HepG2 (cell line): ENCODE results near the gene SNX13. TPM values are rescaled to one million over a fixed set of nuclear protein-coding genes. Genes with fewer than 3 reads are reported as not detected.

Experiments
- ATAC-seq: fragments of 200-7000 bp; cut with Tn5 transposase; 3 replicates; pipeline ENCODE4 v1.9.1; 2020; ENCODE audit warnings: mild to moderate bottlenecking, moderate library complexity
- BruUV-seq: library from RNA; stranded (reverse); fragments of 400-500 nt; replicated peaks from 2 replicates; lab custom pipeline; 2021; lab: Mats Ljungman, UMichigan
- CTCF ChIA-PET: fragments of 300-600 bp; formaldehyde crosslinking; extraction: SDS; loops from one replicate; lab custom pipeline; 2021; ENCODE audit warnings: low total read pairs, inconsistent platforms, low intra/inter-chr PET ratio; lab: Yijun Ruan, JAX
- POLR2A ChIA-PET: fragments of 350-600 bp; sonication (Branson Sonifier 250); formaldehyde crosslinking; loops from one replicate; lab custom pipeline; 2020; ENCODE audit warnings: antibody characterized with exemption, inconsistent platforms; lab: Yijun Ruan, JAX
- DNase-seq: peaks from one replicate; pipeline ENCODE4 v3.0.0-alpha.2; 2015; ENCODE audit warnings: low spot score
- FAIRE-seq: peaks from 3 replicates; lab custom pipeline; 2011; peaks lifted over from hg19 to GRCh38; lab: Jason Lieb, UNC
- H2AFZ ChIP-seq: one replicate; pipeline ENCODE4 v1.6.1; 2011; ENCODE audit warnings: low read length, inconsistent platforms
- H3K27ac ChIP-seq: fragments of 300-600 bp; 3 replicates; pipeline ENCODE4 v1.8.0; 2011; ENCODE audit warnings: mixed run types, mild to moderate bottlenecking, mixed read lengths, low read length, inconsistent platforms; ENCODE audit not compliant: insufficient read depth; ENCODE audit errors: extremely low read length
- H3K27me3 ChIP-seq, 2 experiments: fragments of 200-600 bp in 1 of 2; 2 replicates in 1 of 2; 3 replicates in 1 of 2; pipeline versions ENCODE4 v1.6.0 to v1.8.0; 2011; ENCODE audit warnings: low read length in 2 of 2, mild to moderate bottlenecking in 2 of 2, moderate library complexity in 2 of 2, inconsistent platforms in 1 of 2; ENCODE audit not compliant: insufficient read depth in 2 of 2, control insufficient read depth in 1 of 2
- H3K36me3 ChIP-seq, 2 experiments: fragments of 200-600 bp in 1 of 2; replicated peaks in 1 of 2; 2 replicates in 1 of 2; 3 replicates in 1 of 2; pipeline versions ENCODE4 v1.5.1 to v1.8.0; 2011; ENCODE audit warnings: low read length in 2 of 2, inconsistent platforms in 1 of 2; ENCODE audit not compliant: insufficient read depth in 2 of 2, control insufficient read depth in 1 of 2
- H3K4me1 ChIP-seq: 2 replicates; pipeline ENCODE4 v1.5.1; 2012; ENCODE audit warnings: low read length, inconsistent platforms; ENCODE audit not compliant: insufficient read depth
- H3K4me2 ChIP-seq: 2 replicates; pipeline ENCODE4 v1.6.0; 2011; ENCODE audit warnings: low read depth, low read length, inconsistent platforms
- H3K4me3 ChIP-seq, 3 experiments: fragments of 200-600 bp in 1 of 3; sonication (generic), shearing (Covaris generic) in 1 of 3; replicated peaks in 1 of 3; 2 replicates each; pipeline ENCODE4 v1.5.1; 2011 to 2016; ENCODE audit warnings: low read length in 3 of 3, inconsistent platforms in 2 of 3, low read depth in 2 of 3, mild to moderate bottlenecking in 2 of 3, control low read depth in 1 of 3, mixed read lengths in 1 of 3; ENCODE audit not compliant: insufficient read depth in 1 of 3
- H3K79me2 ChIP-seq: one replicate; pipeline ENCODE4 v1.6.1; 2011; ENCODE audit warnings: low read length, inconsistent platforms; ENCODE audit not compliant: insufficient read depth
- H3K9ac ChIP-seq: 2 replicates; pipeline ENCODE4 v1.6.0; 2011; ENCODE audit warnings: mild to moderate bottlenecking, low read depth, low read length, inconsistent platforms; ENCODE audit not compliant: insufficient read depth
- H3K9me3 ChIP-seq: 2 replicates; pipeline ENCODE4 v1.5.1; 2012; ENCODE audit warnings: mild to moderate bottlenecking, low read length
- H4K20me1 ChIP-seq: 2 replicates; pipeline ENCODE4 v1.6.0; 2011; ENCODE audit warnings: inconsistent platforms, mild to moderate bottlenecking, low read length, moderate library complexity; ENCODE audit not compliant: insufficient read depth
- ARHGAP35 ChIP-seq: sonication (generic); formaldehyde crosslinking; IDR thresholded peaks from 2 replicates; pipeline ENCODE4 v1.9.0; 2022; ENCODE audit warnings: mild to moderate bottlenecking, inconsistent platforms, moderate library complexity, missing genetic modification reagents, borderline replicate concordance
- ISL2 ChIP-seq: sonication (generic); formaldehyde crosslinking; IDR thresholded peaks from 2 replicates; pipeline ENCODE4 v1.5.0; 2020; ENCODE audit warnings: missing genetic modification reagents
- MEIS1 ChIP-seq: sonication (generic); formaldehyde crosslinking; IDR thresholded peaks from 2 replicates; pipeline ENCODE4 v1.9.0; 2021; ENCODE audit warnings: mild to moderate bottlenecking, missing genetic modification reagents, moderate library complexity, borderline replicate concordance
- PITX1 ChIP-seq: sonication (generic); formaldehyde crosslinking; IDR thresholded peaks from 2 replicates; pipeline ENCODE4 v1.5.1; 2020; ENCODE audit warnings: mild to moderate bottlenecking, missing genetic modification reagents
- TRIM24 ChIP-seq: sonication (generic); formaldehyde crosslinking; IDR thresholded peaks from 2 replicates; pipeline ENCODE4 v1.8.0; 2022; ENCODE audit warnings: mild to moderate bottlenecking, missing genetic modification reagents
- U2AF1 ChIP-seq: fragments of 200-400 bp; formaldehyde crosslinking; optimal IDR thresholded peaks from 2 replicates; pipeline ENCODE3; 2017; ENCODE audit warnings: mild to moderate bottlenecking, low read depth, low read length
- ZBTB8A ChIP-seq: sonication (generic); formaldehyde crosslinking; IDR thresholded peaks from 2 replicates; pipeline ENCODE4 v1.4.0; 2020; ENCODE audit warnings: mild to moderate bottlenecking, low read depth, missing genetic modification reagents, borderline replicate concordance
- ZNF230 ChIP-seq: sonication (generic); formaldehyde crosslinking; IDR thresholded peaks from 2 replicates; pipeline ENCODE4 v1.4.0; 2020; ENCODE audit warnings: mild to moderate bottlenecking, missing genetic modification reagents
- ZNF446 ChIP-seq: sonication (generic); formaldehyde crosslinking; IDR thresholded peaks from 2 replicates; pipeline ENCODE4 v1.5.0; 2020; ENCODE audit warnings: mild to moderate bottlenecking, missing genetic modification reagents
- ZNF550 ChIP-seq: sonication (generic); formaldehyde crosslinking; IDR thresholded peaks from 2 replicates; pipeline ENCODE4 v1.4.0; 2020; ENCODE audit warnings: mild to moderate bottlenecking, missing genetic modification reagents, borderline replicate concordance
- ZSCAN22 ChIP-seq: sonication (generic); formaldehyde crosslinking; IDR thresholded peaks from 2 replicates; pipeline ENCODE4 v1.4.0; 2020; ENCODE audit warnings: mild to moderate bottlenecking, missing genetic modification reagents
- WGBS: methylation state at CpG from one replicate; pipeline ENCODE4 v1.1.6; 2017; ENCODE audit warnings: low lambda C conversion rate; 5-methylcytosine and 5-hydroxymethylcytosine counted together
- in situ Hi-C: cut with HindIII; loops from 2 replicates; pipeline ENCODE4 v1.10.0; 2017; ENCODE audit warnings: low pct_unique_long_range_greater_than_20kb; ENCODE audit not compliant: extremely low pct_ligation_motif_present
- intact Hi-C: fragments of 100-400 bp; cut with micrococcal nuclease; formaldehyde crosslinking; loops from one replicate; pipeline ENCODE4 v1.10.0; 2022; ENCODE audit not compliant: unreplicated experiment
- polyA plus RNA-seq, 8 experiments: library from polyadenylated mRNA; depleted of rRNA in 3 of 8; stranded (reverse) in 7 of 8; unstranded in 1 of 8; fragments of >200 nt; fragmentation: Illumina TruSeq in 4 of 8; extraction: Trizol in 4 of 8; gene quantifications; 2 replicates each; pipeline versions ENCODE4 v1.2.1 to v1.2.3, GENCODE V29; 2011 to 2016; ENCODE audit warnings: low read depth in 4 of 8, missing spikeins in 1 of 8, mixed read lengths in 1 of 8; ENCODE audit not compliant: insufficient read depth in 1 of 8
- total RNA-seq, 5 experiments: library from RNA; depleted of rRNA; stranded (reverse); fragments of >200 nt; fragmentation: Illumina TruSeq; extraction: Trizol; gene quantifications; 2 replicates each; pipeline ENCODE4 v1.2.3, GENCODE V29; 2016; ENCODE audit warnings: low read depth in 1 of 5

Gene SNX13
- total and polyA plus RNA-seq, 2 of the 13 experiments (the other 11 are each of a cell fraction or from before 2014, with no cell fraction given): 14.3 to 32.3 TPM

- no peak overlapping the region for H3K9ac ChIP-seq
- H3K9me3 ChIP-seq: no peaks in the 10 kb centered on the region
- no peak overlapping the region for H2AFZ ChIP-seq
- H3K79me2 ChIP-seq: no peaks in the 10 kb centered on the region
- in situ Hi-C loops: no loop called here
- BruUV-seq: no TSS peak
- H3K36me3 ChIP-seq: no peaks in the 10 kb centered on the region
- DNase-seq: no peak
- H3K4me1 ChIP-seq: peaks cover 6% of the 10 kb centered on the region; the same call in 1 of the 2 replicates
- no peak for ATAC-seq
- TF ChIP-seq ISL2 (CRISPR knock-in tag): no peak
- TF ChIP-seq ZBTB8A (CRISPR knock-in tag): no peak
- no peak for TF ChIP-seq U2AF1
- TF ChIP-seq ZNF446 (CRISPR knock-in tag): no peak
- TF ChIP-seq ZNF230 (CRISPR knock-in tag): no peak
- no peak for TF ChIP-seq ZNF550 (CRISPR knock-in tag)
- TF ChIP-seq MEIS1 (CRISPR knock-in tag): no peak
- TF ChIP-seq PITX1: no peak
- TF ChIP-seq ZSCAN22 (CRISPR knock-in tag): no peak
- no peak for TF ChIP-seq ARHGAP35
- TF ChIP-seq TRIM24 (CRISPR knock-in tag): no peak
- H3K4me2 ChIP-seq: no peak overlapping the region
- CTCF ChIA-PET: no interaction called here
- 38% methylated on average over 6 of the region's 6 CpGs for WGBS
- H4K20me1 ChIP-seq: no peaks in the 10 kb centered on the region
- H3K4me3 ChIP-seq: no peak overlapping the region
- no peak overlapping the region for H3K27ac ChIP-seq
- POLR2A ChIA-PET: no interaction called here
- no peak for FAIRE-seq
- no peaks in the 10 kb centered on the region; a peak in 1 of 5 replicates for H3K27me3 ChIP-seq
- intact Hi-C loops: no loop called here
Observed at GRCh38 chr7:17988141-17988540, 47.8 kb upstream of the SNX13 start.
